HG02623 (cell line): ENCODE results near the gene RUVBL2.

Experiments used
- ATAC-seq: cut with Tn5 transposase; IDR thresholded peaks from one replicate; pipeline ENCODE4 v1.9.1; 2021; ENCODE audit warnings: moderate library complexity; ENCODE audit not compliant: unreplicated experiment

RUVBL2 gene

GRCh38 chr19:48987323-48987722 is 6.4 kb upstream of the RUVBL2 start:
- no peak for ATAC-seq

- no peak for ATAC-seq
These were observed 5.4 kb upstream of the RUVBL2 start for GRCh38 chr19:48988286-48988685.

GRCh38 chr19:48988860-48989259 is 4.8 kb upstream of the RUVBL2 start:
- ATAC-seq: no peak

- ATAC-seq: no peak
These were observed 3.9 kb upstream of the RUVBL2 start for GRCh38 chr19:48989701-48990291.

- no peak for ATAC-seq
These were observed 3.3 kb upstream of the RUVBL2 start for GRCh38 chr19:48990400-48990799.

GRCh38 chr19:48991011-48991609 is 2.6 kb upstream of the RUVBL2 start:
- ATAC-seq: no peak

- ATAC-seq: no peak
These were observed 1.7 kb upstream of the RUVBL2 start for GRCh38 chr19:48991873-48992580.

DNA sequence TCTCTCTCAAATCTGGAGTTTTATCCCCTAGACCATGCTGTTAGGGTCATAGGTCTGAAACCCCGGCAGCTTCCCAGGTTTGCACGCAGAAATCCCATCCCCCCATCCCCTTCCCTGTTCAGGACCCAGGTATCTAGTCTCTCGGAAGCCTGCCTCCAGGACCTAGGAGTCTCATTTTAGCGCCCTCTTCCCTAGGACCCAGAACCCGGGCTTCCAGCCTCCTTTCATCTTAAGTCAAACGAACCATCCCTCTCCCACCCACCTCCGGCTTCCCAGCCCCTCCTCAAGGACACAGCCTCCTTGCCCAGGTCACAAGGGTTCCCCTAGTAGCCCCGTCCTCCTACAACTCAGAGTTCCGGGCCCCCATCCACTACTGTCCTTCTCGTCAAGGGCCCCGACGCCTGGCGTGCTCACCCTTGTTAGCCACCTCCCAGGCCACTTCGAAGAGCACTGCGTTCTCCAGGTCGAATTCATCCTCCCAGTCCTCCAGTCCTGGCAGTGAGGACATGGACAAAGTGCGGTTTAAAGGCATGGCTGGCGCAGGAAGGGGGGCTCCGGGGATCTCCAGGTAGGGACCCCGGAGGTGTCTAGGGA is 1.0 kb upstream of the RUVBL2 start:
- no peak for ATAC-seq

DNA sequence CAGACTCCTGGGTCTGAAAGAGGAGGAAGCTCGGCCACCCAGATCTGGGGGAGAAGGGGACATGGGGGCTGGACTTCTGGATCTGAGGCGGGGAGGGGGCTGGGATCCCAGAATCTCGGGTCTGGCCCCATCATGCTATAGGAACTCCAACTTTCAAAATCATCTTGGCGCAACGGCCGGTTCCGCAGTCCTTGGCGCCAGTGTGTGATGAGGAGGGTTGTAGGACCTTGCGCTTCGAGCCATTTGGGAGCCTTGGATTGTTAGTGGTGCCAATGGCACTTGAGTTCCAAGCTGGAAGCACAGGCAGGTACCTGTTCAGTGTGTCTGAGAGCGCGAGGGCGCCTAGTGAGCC is 324 bp downstream of the RUVBL2 start:
- no peak for ATAC-seq

- no peak for ATAC-seq
These were observed 4.3 kb downstream of the RUVBL2 start for GRCh38 chr19:48997972-48998371.

GRCh38 chr19:48999481-49000325 is 6.0 kb downstream of the RUVBL2 start:
- no peak for ATAC-seq

DNA sequence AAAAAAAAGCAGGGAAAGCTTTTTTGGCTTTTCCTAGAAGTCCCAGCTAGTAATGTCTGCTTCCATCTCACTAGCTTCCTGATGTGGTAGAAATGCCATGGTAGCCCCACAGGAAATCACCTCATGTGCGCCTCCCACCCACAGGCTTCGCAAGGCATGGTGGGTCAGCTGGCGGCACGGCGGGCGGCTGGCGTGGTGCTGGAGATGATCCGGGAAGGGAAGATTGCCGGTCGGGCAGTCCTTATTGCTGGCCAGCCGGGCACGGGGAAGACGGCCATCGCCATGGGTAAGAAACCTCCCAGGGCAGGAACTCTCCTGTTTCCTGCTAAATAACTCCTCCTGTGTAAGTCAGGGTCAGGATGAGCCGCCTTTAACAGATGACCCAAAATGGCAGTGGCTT is 10.4 kb downstream of the RUVBL2 start:
- no peak for ATAC-seq

DNA sequence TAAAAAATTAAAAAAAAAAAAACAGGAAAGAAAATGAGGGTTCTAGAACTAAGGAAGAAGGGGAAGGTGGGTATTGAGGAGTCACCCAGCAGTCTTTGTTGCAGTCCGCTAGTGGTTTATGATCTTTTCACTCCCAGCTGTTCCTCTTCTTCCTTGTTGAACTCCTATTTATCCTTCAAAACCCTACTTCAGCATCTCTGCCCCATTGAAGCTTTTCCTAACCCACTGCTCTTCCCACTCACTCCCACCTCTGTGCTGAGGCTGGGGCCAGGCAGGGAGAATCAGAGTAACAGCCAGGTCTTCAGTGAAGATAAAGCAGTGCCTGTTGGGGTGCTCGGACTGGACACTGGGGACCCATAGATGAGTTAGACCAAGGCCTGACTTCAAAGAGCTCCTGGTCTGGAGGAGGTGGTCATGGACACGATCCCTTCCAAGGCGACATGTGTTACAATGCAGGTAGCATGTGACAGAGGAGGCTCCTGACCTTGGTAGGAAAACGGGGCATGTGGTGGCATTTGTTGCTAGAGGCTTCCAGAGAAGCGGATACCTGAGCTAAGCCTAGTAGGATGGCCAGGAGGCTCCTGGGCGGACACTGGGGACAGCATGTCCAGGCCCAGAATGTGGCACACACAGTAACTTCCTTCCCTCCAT is 11.4 kb downstream of the RUVBL2 start:
- ATAC-seq: no peak

GRCh38 chr19:49006905-49007304 is 13.2 kb downstream of the RUVBL2 start:
- no peak for ATAC-seq

DNA sequence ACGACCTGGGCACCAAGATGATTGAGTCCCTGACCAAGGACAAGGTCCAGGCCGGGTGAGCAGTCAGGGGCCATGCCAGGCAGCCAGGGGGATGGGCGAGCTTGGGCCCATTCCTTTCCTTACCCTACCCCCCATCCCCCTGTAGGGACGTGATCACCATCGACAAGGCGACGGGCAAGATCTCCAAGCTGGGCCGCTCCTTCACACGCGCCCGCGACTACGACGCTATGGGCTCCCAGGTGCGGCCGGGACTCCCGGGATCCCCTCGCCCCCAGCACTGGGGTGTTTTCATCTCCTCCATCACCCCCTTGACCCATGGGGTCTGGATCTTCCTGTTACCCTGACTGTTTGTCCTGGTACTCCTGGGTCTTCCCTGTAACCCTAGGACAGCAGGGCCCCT is 16.1 kb downstream of the RUVBL2 start:
- ATAC-seq: no peak

DNA sequence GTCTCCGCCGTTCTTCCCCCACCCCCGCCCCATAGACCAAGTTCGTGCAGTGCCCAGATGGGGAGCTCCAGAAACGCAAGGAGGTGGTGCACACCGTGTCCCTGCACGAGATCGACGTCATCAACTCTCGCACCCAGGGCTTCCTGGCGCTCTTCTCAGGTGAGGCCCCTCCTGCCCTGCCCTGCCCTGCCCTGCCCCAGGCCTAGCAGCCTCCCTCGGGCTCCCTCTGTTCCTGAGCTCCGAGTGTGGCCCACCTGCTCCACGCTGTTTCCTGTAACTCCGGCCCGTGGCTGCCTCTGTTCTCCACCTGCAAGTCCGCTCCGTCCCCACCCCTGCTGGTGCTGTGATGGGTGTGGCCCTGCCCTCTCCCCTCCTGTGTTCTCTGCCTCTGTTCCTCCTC is 16.8 kb downstream of the RUVBL2 start:
- ATAC-seq: no peak

DNA sequence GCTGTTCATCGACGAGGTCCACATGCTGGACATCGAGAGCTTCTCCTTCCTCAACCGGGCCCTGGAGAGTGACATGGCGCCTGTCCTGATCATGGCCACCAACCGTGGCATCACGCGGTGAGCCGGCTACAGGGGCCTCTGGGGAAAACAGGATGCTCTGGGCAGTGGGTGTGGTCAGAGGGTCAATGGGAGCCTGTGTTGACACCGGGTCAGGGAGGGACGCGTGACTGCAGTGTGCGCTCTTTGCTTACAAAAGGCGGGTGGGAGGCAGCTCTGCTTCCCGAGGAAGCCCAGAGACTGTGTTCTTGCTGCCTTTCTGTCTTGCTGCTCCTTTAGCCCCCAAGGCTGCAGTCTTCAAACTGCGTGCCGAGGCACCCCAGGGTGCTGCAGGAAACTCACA is 17.5 kb downstream of the RUVBL2 start:
- no peak for ATAC-seq

DNA sequence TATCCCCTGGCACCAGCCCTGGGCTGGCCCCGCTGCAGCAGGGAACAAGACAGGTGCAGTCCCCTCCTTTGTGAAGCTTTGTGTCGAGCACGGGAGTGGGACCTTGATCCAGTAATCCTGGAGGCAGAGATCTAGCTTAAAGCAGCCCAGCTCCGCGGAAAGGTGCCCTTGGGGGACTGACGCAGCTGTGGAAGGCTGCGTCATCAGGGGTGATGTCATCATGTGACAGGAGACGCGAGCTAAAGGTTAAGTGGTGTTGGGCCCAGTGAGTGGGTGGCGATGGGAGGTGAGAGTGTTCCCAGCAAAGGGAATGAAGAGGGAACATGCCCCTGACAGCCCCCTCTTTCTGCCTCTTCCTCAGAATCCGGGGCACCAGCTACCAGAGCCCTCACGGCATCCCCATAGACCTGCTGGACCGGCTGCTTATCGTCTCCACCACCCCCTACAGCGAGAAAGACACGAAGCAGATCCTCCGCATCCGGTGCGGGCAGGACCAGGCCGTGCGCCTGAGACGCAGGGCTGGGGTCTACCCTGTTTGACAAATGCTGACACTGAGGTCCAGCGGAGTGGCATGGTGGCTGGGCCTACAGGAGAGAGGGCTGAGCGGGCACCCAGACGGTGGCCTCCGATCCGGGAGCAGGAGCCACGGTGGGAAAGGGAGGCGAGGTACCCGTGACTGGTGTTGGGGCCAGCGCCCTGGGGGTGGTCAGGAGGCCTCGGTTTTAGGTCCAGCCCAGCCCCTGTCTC is 20.6 kb downstream of the RUVBL2 start:
- ATAC-seq: no peak

DNA sequence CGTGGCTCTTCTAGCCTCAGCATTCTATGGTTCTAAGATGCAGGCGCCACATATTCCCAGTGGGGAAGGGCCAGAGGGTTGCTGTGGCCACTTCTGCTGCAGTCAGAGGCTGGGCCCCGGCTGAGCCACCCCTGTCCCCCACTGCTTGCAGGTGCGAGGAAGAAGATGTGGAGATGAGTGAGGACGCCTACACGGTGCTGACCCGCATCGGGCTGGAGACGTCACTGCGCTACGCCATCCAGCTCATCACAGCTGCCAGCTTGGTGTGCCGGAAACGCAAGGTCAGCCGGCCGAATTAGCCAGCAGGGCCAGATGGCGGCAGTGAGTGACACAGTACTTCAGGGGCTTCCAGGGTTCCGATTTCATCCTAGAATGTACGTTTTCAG is 21.2 kb downstream of the RUVBL2 start:
- ATAC-seq: no peak
